Measurements from ENCODE around the gene QRICH2. TPM values are rescaled to one million over a fixed set of nuclear protein-coding genes. Genes with fewer than 3 reads are reported as not detected.

Gene QRICH2
- total RNA-seq, 3 donors from 2014 or later (not counting 1 experiment from before 2014, with no cell fraction given) = 2.3 to 3.1 (median 2.9) TPM

- no peaks in the 10 kb centered on the region for H3K9me3 Mint-ChIP-seq
- H3K4me3 Mint-ChIP-seq = no peak overlapping the region
- H3K36me3 Mint-ChIP-seq = no peaks in the 10 kb centered on the region
- Histone ChIP-seq H3K27ac (ENCODE audit: low read length) (no peak overlapping the region), H3K27me3 (ENCODE audit: control insufficient read depth, insufficient read depth, low read length) (no peaks in the 10 kb centered on the region), H3K4me1 (ENCODE audit: control insufficient read depth, insufficient read depth, low read length) (no peaks in the 10 kb centered on the region), H3K4me3 (ENCODE audit: low read length) (no peak overlapping the region), H3K36me3 (ENCODE audit: control insufficient read depth, insufficient read depth, low read length) (peaks cover 3% of the 10 kb centered on the region), H3K9me3 (ENCODE audit: control insufficient read depth, insufficient read depth, low read length) (no peaks in the 10 kb centered on the region)
- intact Hi-C loops (cut with micrococcal nuclease) = no loop called here
- H3K4me1 Mint-ChIP-seq = peaks cover 0 to 14% of the 10 kb centered on the region in 2 donors
- H3K27me3 Mint-ChIP-seq (ENCODE audit: low read depth in 2 of 2) = no peaks in the 10 kb centered on the region
- no peak for TF ChIP-seq CTCF (IDR thresholded peaks at IDR 0.05)
- DNase-seq (no peak), ATAC-seq (no peak)
- WGBS (ENCODE audit: insufficient coverage) = 96% methylated on average over 7 of the region's 7 CpGs
- no peak overlapping the region for H3K27ac Mint-ChIP-seq
Observed at GRCh38 chr17:76336756-76337412, 28.8 kb upstream of the QRICH2 start.

GRCh38 chr17:76335716-76336381 is 27.8 kb upstream of the QRICH2 start:
- H3K36me3 Mint-ChIP-seq = no peaks in the 10 kb centered on the region

GRCh38 chr17:76333673-76334505 is 25.8 kb upstream of the QRICH2 start:
- no peaks in the 10 kb centered on the region for H3K4me1 ChIP-seq (ENCODE audit: control insufficient read depth, insufficient read depth, low read length)
- Mint-ChIP-seq H3K27ac (no peak overlapping the region), H3K4me1 (peaks cover 0 to 8% of the 10 kb centered on the region in 2 donors), H3K36me3 (no peaks in the 10 kb centered on the region), H3K27me3 (ENCODE audit: low read depth in 2 of 2) (no peaks in the 10 kb centered on the region), H3K4me3 (no peak overlapping the region), H3K9me3 (no peaks in the 10 kb centered on the region)
- intact Hi-C loops (cut with micrococcal nuclease) = no loop called here
- WGBS (ENCODE audit: insufficient coverage) = over 99% methylated on average over 9 of the region's 11 CpGs
- peaks cover 20% of the 10 kb centered on the region for H3K36me3 ChIP-seq (ENCODE audit: control insufficient read depth, insufficient read depth, low read length)
- DNase-seq (no peak), ATAC-seq (no peak)
- H3K27me3 ChIP-seq (ENCODE audit: control insufficient read depth, insufficient read depth, low read length) = no peaks in the 10 kb centered on the region
- H3K4me3 ChIP-seq (ENCODE audit: low read length) = no peak overlapping the region
- no peak overlapping the region for H3K27ac ChIP-seq (ENCODE audit: low read length)
- no peaks in the 10 kb centered on the region for H3K9me3 ChIP-seq (ENCODE audit: control insufficient read depth, insufficient read depth, low read length)
- TF ChIP-seq CTCF (IDR thresholded peaks at IDR 0.05) = no peak

More at GRCh38 chr17:76335716-76336381, 27.8 kb upstream of the QRICH2 start:
- H3K27me3 Mint-ChIP-seq (ENCODE audit: low read depth in 2 of 2) = no peaks in the 10 kb centered on the region
- H3K27me3 ChIP-seq (ENCODE audit: control insufficient read depth, insufficient read depth, low read length) = no peaks in the 10 kb centered on the region
- H3K27ac Mint-ChIP-seq = no peak overlapping the region
- no peaks in the 10 kb centered on the region for H3K9me3 Mint-ChIP-seq
- intact Hi-C loops (cut with micrococcal nuclease) = no loop called here
- H3K27ac ChIP-seq (ENCODE audit: low read length) = no peak overlapping the region
- no peaks in the 10 kb centered on the region for H3K4me1 ChIP-seq (ENCODE audit: control insufficient read depth, insufficient read depth, low read length)
- peaks cover 4% of the 10 kb centered on the region for H3K36me3 ChIP-seq (ENCODE audit: control insufficient read depth, insufficient read depth, low read length)
- TF ChIP-seq CTCF (IDR thresholded peaks at IDR 0.05) = no peak
- DNase-seq (no peak), ATAC-seq (no peak)
- H3K4me3 ChIP-seq (ENCODE audit: low read length) = no peak overlapping the region
- H3K9me3 ChIP-seq (ENCODE audit: control insufficient read depth, insufficient read depth, low read length) = no peaks in the 10 kb centered on the region
- no peak overlapping the region for H3K4me3 Mint-ChIP-seq
- H3K4me1 Mint-ChIP-seq = peaks cover 0 to 14% of the 10 kb centered on the region in 2 donors
- WGBS (ENCODE audit: insufficient coverage) = 95% methylated on average over 9 of the region's 9 CpGs

Data from natural killer cell (primary cell).